PC-9 (cell line): ENCODE measurements around the gene GRAMD2B. TPM values are rescaled to one million over a fixed set of nuclear protein-coding genes. Genes with fewer than 3 reads are reported as not detected.

Experiments used
- BruUV-seq: library from RNA; stranded (reverse); fragments of 400-500 nt; replicated peaks from 2 replicates; lab custom pipeline; 2021; lab: Mats Ljungman, UMichigan
- CTCF ChIA-PET: fragments of 300-600 bp; sonication (Branson Sonifier 250); formaldehyde crosslinking; loops from one replicate; lab custom pipeline; 2022; ENCODE audit warnings: antibody characterized with exemption; lab: Charles Lee
- POLR2A ChIA-PET: fragments of 300-600 bp; sonication (Branson Sonifier 250); formaldehyde crosslinking; loops from one replicate; lab custom pipeline; 2022; ENCODE audit warnings: antibody characterized with exemption; ENCODE audit not compliant: unreplicated experiment; lab: Charles Lee
- DNase-seq, 2 experiments: peaks; one replicate each; pipeline versions ENCODE4 v3.0.0 to v3.0.0-alpha.2; 2015 to 2022; ENCODE audit warnings: mixed read lengths in 1 of 2
- H2AFZ ChIP-seq: fragments of 200-600 bp; sonication (generic); 2 replicates; pipeline ENCODE4 v1.8.1; 2017; ENCODE audit warnings: antibody characterized with exemption
- H3F3A ChIP-seq: fragments of 200-600 bp; sonication (generic); 2 replicates; pipeline ENCODE4 v1.8.1; 2017; ENCODE audit warnings: antibody characterized with exemption, mild to moderate bottlenecking, low read depth; ENCODE audit not compliant: insufficient read depth
- H3K27ac ChIP-seq: fragments of 200-600 bp; sonication (generic); 2 replicates; pipeline ENCODE4 v1.6.1; 2016; ENCODE audit warnings: mixed run types
- H3K27me3 ChIP-seq: fragments of 200-600 bp; sonication (generic); 2 replicates; pipeline ENCODE4 v1.6.1; 2016; ENCODE audit warnings: low read depth, mixed run types; ENCODE audit not compliant: insufficient read depth
- H3K36me3 ChIP-seq: fragments of 200-600 bp; sonication (generic); 2 replicates; pipeline ENCODE4 v1.6.1; 2016; ENCODE audit warnings: low read depth, mixed run types
- H3K4me1 ChIP-seq: fragments of 200-600 bp; sonication (generic); replicated peaks from 2 replicates; pipeline ENCODE4 v1.6.1; 2016; ENCODE audit warnings: mixed run types; ENCODE audit not compliant: insufficient read depth
- H3K4me2 ChIP-seq: fragments of 200-600 bp; sonication (generic); 2 replicates; pipeline ENCODE4 v1.6.1; 2017; ENCODE audit warnings: mixed run types
- H3K4me3 ChIP-seq: fragments of 200-600 bp; sonication (generic); 2 replicates; pipeline ENCODE4 v1.6.1; 2016; ENCODE audit warnings: mixed run types
- H3K79me2 ChIP-seq: fragments of 200-600 bp; sonication (generic); 2 replicates; pipeline ENCODE4 v1.6.1; 2017; ENCODE audit warnings: low read depth, mixed run types
- H3K9me2 ChIP-seq: fragments of 200-600 bp; sonication (generic); 2 replicates; pipeline ENCODE4 v1.8.1; 2017; ENCODE audit warnings: mild to moderate bottlenecking; ENCODE audit not compliant: insufficient read depth
- H3K9me3 ChIP-seq: fragments of 200-600 bp; sonication (generic); 2 replicates; pipeline ENCODE4 v1.8.1; 2016; ENCODE audit warnings: low read depth; ENCODE audit not compliant: insufficient read depth
- H4K20me1 ChIP-seq: fragments of 200-600 bp; sonication (generic); 2 replicates; pipeline ENCODE4 v1.8.1; 2017; ENCODE audit not compliant: insufficient read depth
- EZH2 ChIP-seq: fragments of 200-600 bp; sonication (generic); IDR thresholded peaks from 2 replicates; pipeline ENCODE4 v1.8.0; 2017; ENCODE audit warnings: antibody characterized with exemption, low read depth
- intact Hi-C: fragments of 100-400 bp; cut with micrococcal nuclease; formaldehyde crosslinking; loops from one replicate; pipeline ENCODE4 v1.10.0; 2022; ENCODE audit not compliant: unreplicated experiment
- total RNA-seq: library from RNA; stranded (reverse); gene quantifications from 2 replicates; pipeline ENCODE4 v1.2.3, GENCODE V29; 2021
- TF ChIP-seq, protein P1 (sequence below): fragments of 200-600 bp; sonication (generic); conservative IDR thresholded peaks from 2 replicates; pipeline ENCODE4 v1.6.1; 2017; ENCODE audit warnings: mixed run types, antibody characterized with exemption, mild to moderate bottlenecking, moderate library complexity

Gene GRAMD2B
- total RNA-seq, 1 experiment from 2014 or later = 10.0 TPM

DNA sequence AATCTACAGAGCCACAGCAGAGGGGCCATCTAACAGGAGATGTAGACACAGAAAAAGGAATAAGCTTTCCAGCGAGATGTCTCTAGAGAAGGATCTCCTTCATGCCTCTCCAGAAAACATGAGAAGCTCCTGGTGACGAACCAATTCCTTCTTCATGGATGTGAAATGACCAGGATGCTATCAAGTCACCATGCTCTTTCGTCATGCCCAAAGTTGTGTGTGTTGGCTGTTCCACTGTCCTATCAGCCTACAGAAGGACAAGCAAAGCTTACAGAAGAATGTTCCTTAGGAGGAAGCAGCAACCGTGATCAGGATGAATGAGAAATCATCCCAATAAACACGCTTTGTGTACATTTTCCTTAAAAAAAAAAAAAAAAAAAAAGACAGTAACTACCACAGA, 117.4 kb downstream of the GRAMD2B start:
- TF ChIP-seq EZH2 = no peak
- TF ChIP-seq, protein P1, sequence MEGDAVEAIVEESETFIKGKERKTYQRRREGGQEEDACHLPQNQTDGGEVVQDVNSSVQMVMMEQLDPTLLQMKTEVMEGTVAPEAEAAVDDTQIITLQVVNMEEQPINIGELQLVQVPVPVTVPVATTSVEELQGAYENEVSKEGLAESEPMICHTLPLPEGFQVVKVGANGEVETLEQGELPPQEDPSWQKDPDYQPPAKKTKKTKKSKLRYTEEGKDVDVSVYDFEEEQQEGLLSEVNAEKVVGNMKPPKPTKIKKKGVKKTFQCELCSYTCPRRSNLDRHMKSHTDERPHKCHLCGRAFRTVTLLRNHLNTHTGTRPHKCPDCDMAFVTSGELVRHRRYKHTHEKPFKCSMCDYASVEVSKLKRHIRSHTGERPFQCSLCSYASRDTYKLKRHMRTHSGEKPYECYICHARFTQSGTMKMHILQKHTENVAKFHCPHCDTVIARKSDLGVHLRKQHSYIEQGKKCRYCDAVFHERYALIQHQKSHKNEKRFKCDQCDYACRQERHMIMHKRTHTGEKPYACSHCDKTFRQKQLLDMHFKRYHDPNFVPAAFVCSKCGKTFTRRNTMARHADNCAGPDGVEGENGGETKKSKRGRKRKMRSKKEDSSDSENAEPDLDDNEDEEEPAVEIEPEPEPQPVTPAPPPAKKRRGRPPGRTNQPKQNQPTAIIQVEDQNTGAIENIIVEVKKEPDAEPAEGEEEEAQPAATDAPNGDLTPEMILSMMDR = no peak
- H4K20me1 ChIP-seq = no peaks in the 10 kb centered on the region
- no peak for DNase-seq
- H2AFZ ChIP-seq = no peak overlapping the region
- H3K27me3 ChIP-seq = no peaks in the 10 kb centered on the region
- H3K79me2 ChIP-seq = no peaks in the 10 kb centered on the region
- no peak overlapping the region for H3K27ac ChIP-seq
- peaks cover 6% of the 10 kb centered on the region for H3K4me1 ChIP-seq
- no peaks in the 10 kb centered on the region for H3K36me3 ChIP-seq
- H3K4me2 ChIP-seq = no peak overlapping the region
- BruUV-seq = no TSS peak
- intact Hi-C loops = loop anchor here (5.0 to 10.0 kb wide), 2 partner anchors 57 to 264 kb away; partner anchors contain the start of gene ALDH7A1
- no peak overlapping the region for H3K4me3 ChIP-seq
- ChIA-PET CTCF (no interaction called here), POLR2A (interaction anchor here (0.7 kb wide), 1 partner anchor 54 kb away, joined by 4 read pairs; the partner anchor contains the start of gene ALDH7A1)
- no peaks in the 10 kb centered on the region for H3K9me2 ChIP-seq
- H3K9me3 ChIP-seq = no peaks in the 10 kb centered on the region
- H3F3A ChIP-seq = no peaks in the 10 kb centered on the region

DNA sequence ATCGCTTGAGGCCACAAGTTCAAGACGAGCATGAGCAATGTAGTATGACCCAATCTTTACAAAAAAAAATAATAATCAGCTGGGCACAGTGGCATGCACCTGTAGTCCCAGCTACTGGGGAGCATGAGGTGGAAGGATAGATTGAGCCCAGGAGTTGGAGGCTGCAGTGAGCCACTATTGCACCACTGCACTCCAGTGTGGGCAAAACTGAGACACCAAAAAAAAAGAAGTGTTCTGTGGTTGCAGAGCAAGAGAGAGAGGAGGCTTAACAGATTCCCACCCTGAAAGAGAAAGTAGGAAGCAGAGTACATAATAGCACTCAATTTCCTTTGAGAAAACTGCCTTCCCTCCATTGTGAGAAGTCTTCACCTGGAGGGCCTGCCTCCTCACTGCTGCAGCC, 119.2 kb downstream of the GRAMD2B start:
- ChIA-PET POLR2A (no interaction called here), CTCF (interaction anchor here (0.6 to 0.7 kb wide), 2 partner anchors 11 to 310 kb away, joined by 4 to 5 read pairs; no protein-coding TSS in a partner anchor)
- Histone ChIP-seq H3F3A (no peaks in the 10 kb centered on the region), H3K4me3 (no peak overlapping the region), H3K4me1 (peaks cover 6% of the 10 kb centered on the region), H3K79me2 (no peaks in the 10 kb centered on the region), H3K36me3 (no peaks in the 10 kb centered on the region), H3K9me3 (no peaks in the 10 kb centered on the region), H3K27me3 (no peaks in the 10 kb centered on the region), H4K20me1 (no peaks in the 10 kb centered on the region), H3K4me2 (no peak overlapping the region), H3K27ac (no peak overlapping the region), H2AFZ (no peak overlapping the region), H3K9me2 (no peaks in the 10 kb centered on the region)
- intact Hi-C loops = loop anchor here (5.0 to 10.0 kb wide), 2 partner anchors 55 to 262 kb away; partner anchors contain the start of gene ALDH7A1
- BruUV-seq = no TSS peak
- no peak for TF ChIP-seq EZH2
- TF ChIP-seq, protein P1 = no peak
- DNase-seq = no peak

DNA sequence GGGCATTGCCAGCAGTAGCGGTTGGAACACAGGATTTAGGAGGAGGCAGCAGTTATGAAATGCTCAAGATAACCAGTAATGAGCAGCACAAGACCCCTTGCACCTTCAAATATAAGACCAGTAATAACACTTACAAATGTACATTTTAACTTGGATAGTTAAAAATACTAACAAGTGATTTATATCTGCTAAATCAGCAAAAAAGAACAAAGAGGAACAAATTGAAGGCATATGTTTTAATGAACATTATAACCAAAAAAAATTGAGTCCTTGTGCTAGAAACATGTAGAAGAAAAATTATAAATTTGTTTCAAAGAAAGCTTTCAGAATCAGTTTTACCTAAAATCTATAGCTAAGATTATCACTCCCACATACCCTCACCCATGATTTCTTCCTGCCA, 119.8 kb downstream of the GRAMD2B start:
- intact Hi-C loops = loop anchor here (5.0 to 10.0 kb wide), 2 partner anchors 54 to 262 kb away; partner anchors contain the start of gene ALDH7A1
- H3K79me2 ChIP-seq = no peaks in the 10 kb centered on the region
- H3K4me2 ChIP-seq = no peak overlapping the region
- H3K4me1 ChIP-seq = peaks cover 6% of the 10 kb centered on the region
- H2AFZ ChIP-seq = no peak overlapping the region
- no peak overlapping the region for H3K27ac ChIP-seq
- POLR2A ChIA-PET = no interaction called here
- no peaks in the 10 kb centered on the region for H3K9me3 ChIP-seq
- no peaks in the 10 kb centered on the region for H3K9me2 ChIP-seq
- CTCF ChIA-PET = interaction anchor here (0.5 kb wide), 1 partner anchor 266 kb away, joined by 4 read pairs; no protein-coding TSS in a partner anchor
- no peaks in the 10 kb centered on the region for H3K27me3 ChIP-seq
- no TSS peak for BruUV-seq
- no peaks in the 10 kb centered on the region for H4K20me1 ChIP-seq
- H3F3A ChIP-seq = no peaks in the 10 kb centered on the region
- no peak for DNase-seq
- TF ChIP-seq, protein P1 = no peak
- no peak for TF ChIP-seq EZH2
- no peaks in the 10 kb centered on the region for H3K36me3 ChIP-seq
- H3K4me3 ChIP-seq = no peak overlapping the region
